G401.6 (cell line): ENCODE data around the gene MANSC1.
"Not testable (repeated sequence)": the region's sequence is repeated elsewhere in the genome, so short reads cannot be mapped to it uniquely, and the experiment has no call there.

Source experiments
- FAIRE-seq: peaks from 2 replicates; lab custom pipeline; 2012; peaks lifted over from hg19 to GRCh38; lab: Jason Lieb, UNC

MANSC1 gene

DNA sequence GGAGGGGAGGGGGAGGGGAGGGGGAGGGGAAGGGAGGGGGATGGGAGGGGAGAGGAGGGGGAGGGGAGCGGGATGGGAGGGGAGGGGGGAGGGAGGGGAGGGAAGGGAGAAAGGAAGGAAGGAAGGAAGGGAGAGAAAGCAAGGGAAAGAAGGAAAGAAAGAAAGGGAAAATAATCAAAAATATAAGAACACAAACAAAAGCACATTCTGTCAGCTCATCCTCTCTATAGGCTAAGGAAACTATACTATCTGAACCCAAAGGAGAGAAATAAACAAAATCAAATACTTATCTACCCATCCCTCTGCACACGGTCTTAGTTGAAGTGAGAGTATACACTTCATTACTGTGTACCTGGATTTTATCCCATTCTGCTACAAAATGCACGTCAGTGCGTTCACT, 26.9 kb downstream of the MANSC1 start:
- no peak for FAIRE-seq

DNA sequence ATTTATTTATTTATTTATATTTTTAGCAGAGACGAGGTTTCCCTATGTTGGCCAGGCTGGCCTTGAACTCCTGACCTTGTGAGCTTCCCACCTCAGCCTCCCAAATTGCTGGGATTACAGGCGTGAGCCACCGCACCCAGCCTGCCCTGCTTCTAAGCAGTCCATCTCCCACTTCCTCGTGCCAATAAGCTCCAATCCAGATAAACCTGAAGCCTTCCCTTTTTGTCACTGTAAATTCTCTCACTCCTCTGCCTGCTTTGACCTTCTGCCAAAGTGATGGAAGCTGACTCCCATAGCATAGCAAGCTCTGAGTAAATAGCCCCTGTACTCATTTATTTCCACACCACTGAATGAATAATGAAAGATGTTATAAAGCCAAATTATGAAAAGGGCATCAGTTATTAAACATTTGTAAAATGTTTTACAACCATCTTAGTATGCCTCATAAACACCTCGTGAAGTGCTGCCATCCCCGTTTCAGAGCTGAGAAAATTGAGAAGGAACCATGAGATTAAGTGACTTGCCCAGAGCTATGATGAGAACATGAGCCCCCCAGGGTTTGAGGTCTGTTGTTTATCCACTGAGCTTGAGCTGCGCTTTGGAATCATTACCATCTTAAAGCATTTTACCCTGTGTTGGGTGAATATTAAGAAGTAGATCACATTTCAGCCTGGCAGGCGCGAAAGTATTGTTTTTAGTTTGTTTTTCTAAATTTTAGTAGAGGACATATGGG, 30.4 kb downstream of the MANSC1 start:
- FAIRE-seq = no peak

DNA sequence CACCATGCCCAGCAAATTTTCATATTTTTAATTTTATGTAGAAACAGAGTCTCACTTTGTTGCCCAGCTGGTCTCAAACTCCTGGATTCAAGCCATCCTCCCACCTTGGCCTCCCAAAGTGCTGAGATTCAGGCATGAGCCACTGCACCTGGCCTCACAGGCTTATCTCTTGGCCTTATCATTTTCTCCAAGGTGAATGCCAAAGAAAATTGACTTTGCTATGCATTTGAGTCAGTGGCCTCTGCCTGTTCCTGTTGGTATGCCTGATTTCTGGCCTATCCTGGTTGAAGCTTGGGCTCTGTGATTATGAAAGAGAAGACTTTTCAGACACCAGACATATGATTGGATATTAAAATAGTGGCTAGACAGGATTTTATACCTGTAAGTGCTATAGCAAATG, 34.2 kb downstream of the MANSC1 start:
- no peak for FAIRE-seq

DNA sequence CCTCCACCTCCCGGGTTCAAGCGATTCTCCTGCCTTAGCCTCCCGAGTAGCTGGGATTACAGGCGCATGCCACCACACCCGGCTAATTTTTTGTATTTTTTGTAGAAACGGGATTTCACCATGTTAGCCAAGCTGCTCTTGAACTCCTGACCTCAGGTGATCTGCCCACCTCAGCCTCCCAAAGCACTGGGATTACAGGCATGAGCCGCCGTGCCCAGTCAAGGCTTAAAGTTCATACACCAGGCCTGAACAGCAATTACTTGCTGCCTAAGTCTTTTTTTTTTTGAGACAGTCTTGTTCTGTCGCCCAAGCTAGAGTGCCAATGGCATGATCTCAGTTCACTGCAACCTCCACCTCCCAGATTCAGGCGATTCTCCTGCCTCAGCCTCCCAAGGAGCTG, 39.3 kb downstream of the MANSC1 start:
- FAIRE-seq = not testable (repeated sequence)

DNA sequence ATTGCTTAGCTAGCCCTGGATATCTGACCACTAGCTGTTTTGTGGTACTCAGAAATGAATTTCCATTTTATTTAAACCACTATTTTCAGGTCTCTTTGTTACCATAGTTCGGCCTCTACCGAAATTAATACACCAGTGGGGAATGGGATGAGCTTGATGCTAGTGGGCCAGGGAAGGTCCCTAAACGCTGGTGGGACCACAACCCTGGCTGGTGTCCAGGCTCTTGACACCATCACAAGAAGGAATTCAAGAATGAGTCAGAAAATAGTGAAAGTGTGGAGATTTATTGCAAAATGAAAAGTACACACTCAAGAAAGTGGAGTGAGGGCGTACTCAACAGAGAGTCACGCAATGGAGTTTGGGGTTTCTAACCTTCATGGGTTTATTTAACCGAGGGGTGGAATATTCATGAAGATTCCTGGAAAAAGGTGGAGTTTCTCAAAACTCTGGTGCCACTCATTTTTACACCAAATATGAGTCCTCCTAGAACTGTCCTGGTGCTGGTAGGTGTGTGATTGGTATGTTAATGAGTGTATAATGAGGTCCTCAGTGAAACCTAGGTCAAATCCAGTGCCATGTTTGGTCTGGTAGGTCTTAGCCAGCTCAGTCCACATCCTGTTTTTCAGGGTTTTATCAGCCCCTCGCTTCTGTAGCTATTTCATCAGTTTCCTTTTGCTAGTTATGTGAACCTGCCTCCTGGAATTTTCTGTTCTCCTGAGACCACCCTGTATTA, 44.3 kb downstream of the MANSC1 start:
- no peak for FAIRE-seq

DNA sequence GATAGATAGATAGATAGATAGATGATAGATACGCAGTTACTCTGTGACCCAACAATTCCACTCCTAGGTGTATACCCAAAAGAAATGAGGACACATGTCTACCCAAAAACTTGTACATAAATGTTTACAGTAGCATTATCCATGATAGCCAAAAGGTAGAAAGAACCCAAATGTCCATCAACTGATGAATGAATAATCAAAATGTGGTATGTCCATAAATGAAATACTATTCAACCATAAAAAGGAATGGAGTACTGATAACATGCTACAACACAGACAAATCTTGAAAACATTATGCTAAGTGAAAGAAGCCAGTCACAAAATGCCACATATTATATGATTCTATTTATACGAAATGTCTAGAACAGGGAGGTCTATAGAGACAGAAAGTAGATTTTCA, 47.1 kb downstream of the MANSC1 start:
- FAIRE-seq = no peak

DNA sequence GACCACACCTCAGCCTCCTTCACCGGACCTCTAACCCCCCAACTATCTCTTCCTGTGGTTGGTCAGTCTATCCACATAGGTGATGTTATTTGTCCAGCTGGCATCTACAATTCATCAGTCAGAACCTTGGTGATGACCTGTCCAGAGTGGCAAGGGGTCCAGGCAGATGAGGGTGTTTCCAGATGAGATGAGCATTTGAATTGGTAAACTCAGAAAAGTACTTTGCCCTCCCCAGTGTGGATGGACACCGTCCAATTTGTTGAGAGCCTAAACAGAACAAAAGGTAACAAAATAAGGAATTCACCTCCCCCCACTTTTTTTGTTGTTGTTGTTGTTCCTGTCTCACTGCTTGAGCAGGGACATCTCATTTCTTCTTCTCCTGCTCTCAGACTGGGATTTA, 48.9 kb downstream of the MANSC1 start:
- no peak for FAIRE-seq

DNA sequence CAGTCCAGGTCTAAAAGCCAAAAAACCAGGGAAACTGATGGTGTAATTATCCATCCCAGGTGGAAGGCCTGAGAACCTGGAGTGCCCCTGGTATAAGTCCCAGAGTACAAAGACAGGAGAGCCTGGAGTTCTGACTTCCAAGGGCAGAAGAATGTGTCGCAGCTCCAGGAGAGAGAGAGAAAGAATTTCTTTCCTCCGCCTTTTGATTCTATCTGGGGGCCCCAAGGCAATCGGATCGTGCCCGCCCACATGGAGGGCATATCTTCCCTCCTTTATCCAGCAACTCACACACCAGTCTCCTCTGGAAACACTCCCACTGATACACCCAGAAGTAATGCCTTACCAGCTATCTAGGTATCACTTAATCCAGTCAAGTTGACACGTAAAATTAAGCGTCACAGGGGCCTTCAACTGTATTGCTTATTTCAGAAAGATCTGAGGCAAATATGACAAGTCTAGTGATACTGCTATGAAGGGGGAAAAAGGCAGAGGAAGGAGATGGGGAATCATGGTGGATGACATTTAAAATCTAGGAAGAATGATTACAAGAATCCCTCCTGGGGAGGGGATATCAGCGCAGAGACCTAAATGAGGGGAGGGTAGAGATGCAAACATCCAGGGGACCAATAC, 52.7 kb downstream of the MANSC1 start:
- FAIRE-seq = no peak

DNA sequence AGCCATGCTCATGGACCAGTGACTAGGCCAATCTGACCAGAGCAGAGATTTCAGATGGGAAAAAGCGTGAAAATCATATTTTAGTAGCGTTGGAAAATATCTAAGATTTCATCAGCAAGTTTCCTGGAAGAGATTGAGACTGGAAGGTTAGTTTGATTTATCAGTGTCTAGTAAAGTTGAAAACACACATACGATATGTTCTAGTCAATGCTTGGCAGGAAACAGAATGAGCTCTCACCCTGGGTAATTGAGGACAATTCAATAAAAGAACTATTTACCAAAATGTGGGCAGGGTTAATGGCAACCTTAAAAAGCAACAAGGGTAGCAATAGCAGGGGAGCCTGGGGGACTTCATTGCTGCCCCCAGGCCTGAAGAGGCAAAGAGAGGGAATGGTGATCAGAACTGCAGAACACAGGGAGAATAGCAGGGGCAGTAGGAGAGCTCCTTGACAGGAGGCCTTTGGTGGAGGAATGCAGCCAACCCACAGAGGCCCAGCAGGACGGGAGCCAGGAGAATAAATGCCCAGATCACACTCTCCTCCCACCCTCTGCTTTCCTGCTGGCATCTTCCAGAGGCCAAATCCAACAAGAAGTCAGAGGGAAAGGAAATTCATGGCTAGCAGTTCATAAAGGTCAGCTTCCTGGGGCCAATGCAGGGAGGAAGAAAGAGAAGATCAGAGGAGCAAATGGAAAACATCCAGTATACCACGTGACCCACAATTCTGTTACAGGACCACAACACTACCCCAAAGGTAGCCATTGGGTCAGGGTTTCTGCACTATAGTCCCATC, 55.6 kb downstream of the MANSC1 start:
- no peak for FAIRE-seq

DNA sequence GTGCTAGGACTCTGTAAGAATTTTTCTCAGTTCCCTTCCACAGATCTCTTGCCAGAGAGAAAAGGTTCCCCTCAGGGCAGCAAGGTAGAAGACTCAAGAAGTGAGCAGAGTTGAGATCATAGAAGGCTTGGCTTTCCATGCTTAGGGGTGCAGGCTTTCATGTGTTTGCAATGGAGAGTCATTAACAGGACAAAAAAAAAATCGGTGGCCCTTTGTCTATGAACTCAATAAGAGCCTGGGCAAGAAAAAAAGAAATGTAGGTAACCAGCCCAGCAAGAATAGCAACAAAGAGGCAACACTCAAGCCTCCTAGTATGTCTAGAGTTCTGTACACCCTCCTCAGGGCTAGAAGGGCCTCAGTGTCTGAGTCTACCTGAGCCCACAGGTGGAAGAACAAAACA, 59.8 kb downstream of the MANSC1 start:
- no peak for FAIRE-seq

DNA sequence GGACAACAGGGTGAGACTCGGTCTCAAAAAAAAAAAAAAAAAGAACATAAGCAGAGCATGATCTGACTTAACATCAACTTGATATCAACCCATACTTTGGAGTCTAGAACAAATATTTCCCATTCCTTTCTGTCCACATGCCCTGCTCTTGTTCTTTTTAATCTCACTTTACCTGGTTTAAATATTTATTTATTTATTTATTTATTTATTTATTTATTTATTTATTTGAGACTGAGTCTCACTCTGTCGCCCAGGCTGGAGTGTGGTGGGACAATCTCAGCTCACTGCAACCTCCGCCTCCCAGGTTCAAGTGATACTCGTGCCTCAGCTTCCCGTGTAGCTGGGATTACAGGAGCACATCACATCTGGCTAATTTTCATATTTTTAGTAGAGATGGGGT, 63.6 kb downstream of the MANSC1 start:
- FAIRE-seq = no peak

DNA sequence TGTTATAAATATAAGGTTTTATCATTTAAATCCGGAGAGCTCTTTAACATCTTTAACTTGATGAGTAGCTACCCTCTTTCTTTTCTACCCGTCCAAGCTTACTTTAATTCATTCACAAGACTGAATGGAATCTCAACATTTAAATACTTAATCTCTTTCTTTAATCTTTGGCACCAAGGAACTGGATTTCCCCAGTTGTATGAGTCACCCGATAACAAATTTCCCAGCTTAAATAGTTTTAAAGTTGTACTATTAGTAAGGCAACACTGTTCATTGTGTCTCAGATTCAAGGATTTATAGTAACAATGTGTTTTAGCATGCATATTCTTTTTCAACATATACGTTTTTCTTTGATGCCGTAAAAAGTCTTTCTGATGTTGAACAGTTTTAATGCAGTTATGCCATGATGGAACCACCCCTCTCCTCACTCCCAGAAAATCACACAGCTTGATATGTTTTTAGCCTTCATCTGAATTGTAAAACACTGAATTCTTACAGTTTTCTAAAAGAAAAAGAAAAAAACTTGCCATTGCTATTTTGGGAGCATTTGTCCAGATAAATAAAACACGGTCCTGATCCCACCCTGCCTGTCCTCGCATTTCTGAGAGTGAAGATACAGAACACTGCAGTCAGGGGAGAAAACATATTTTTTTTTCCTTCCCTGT, 67.1 kb downstream of the MANSC1 start:
- no peak for FAIRE-seq

DNA sequence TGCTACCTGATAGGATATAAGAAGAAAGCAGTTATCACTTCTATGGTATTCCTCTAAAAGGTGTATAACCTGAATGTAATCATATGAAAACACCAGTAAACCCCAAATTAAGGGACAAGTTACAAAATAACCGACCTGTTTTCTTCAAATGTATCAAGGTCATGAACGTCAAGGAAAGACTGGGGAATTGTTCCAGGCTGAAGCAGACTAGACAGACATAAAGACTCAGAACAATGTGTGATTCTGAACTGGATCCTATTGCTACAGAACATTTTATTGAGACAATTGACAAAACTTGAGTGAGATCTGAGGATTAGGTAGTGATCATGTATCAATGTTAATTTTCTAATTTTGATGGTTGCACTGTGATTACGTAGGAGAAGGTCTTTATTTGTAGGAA, 67.8 kb downstream of the MANSC1 start:
- FAIRE-seq = no peak

DNA sequence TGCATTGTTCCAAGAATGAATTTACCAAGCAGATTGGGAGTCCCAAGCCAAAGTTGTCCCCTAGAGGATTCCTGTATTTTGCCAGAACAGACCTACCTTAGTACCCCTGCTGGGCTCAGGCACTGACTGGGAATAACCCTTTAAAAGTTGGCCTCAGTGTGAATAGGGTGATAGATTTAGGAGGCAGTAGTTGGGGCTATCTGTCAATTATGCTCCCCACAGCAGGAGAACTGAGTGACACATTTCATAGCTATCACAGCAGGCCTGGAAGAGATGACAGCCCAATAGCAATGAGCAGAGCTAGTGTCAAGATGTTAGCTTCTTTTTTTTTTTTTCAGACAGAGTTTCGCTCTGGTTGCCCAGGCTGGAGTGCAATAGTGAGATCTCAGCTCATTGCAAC, 68.9 kb downstream of the MANSC1 start:
- FAIRE-seq = no peak

DNA sequence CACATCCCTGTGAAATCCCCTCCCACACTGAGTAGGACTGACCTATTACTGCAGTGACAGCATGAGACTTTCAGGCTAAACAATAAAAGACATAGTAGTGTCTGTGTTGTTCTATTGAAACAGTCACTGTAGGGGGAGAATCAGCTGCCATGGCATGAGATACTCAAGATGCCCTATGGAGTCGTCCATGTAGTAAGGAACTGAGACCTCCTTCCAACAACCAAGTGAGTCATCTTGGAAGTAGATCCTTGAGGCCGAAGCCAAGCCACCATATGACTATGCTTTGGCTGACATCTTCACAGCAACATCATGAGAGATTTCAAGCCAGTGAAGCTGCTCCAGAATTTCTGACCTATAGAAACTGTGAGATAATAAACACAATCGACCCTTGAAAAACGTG, 71.1 kb downstream of the MANSC1 start:
- no peak for FAIRE-seq
